ENCODE results near the gene HSF5.
"Not testable (repeated sequence)": the region's sequence is repeated elsewhere in the genome, so short reads cannot be mapped to it uniquely, and the experiment has no call there.

HSF5 gene

GRCh38 chr17:58484600-58484999, 3.6 kb downstream of the HSF5 start:
- TF ChIP-seq POLR2A (IDR thresholded peaks at IDR 0.05; ENCODE audit: extremely low read depth, insufficient read length) (no peak), MAX (IDR thresholded peaks at IDR 0.05; ENCODE audit: low read depth, low read length) (no peak), MYC (IDR thresholded peaks at IDR 0.05; ENCODE audit: low read depth, low read length) (no peak), CTCF (IDR thresholded peaks at IDR 0.05; ENCODE audit: low read depth, low read length) (no peak)
- no peak for DNase-seq (ENCODE audit: low read depth)
- no peak overlapping the region for H3K4me3 ChIP-seq (ENCODE audit: low read depth, low read length)

- H3K4me3 ChIP-seq (ENCODE audit: low read depth, low read length); DNase-seq (ENCODE audit: low read depth): not testable (repeated sequence)
Measured at GRCh38 chr17:58481798-58482197, 6.4 kb downstream of the HSF5 start.

GRCh38 chr17:58480090-58480489, 8.1 kb downstream of the HSF5 start:
- H3K4me3 ChIP-seq (ENCODE audit: low read depth, low read length), result no peak overlapping the region
- TF ChIP-seq POLR2A (IDR thresholded peaks at IDR 0.05; ENCODE audit: extremely low read depth, insufficient read length) (no peak), MAX (IDR thresholded peaks at IDR 0.05; ENCODE audit: low read depth, low read length) (no peak), MYC (IDR thresholded peaks at IDR 0.05; ENCODE audit: low read depth, low read length) (no peak), CTCF (IDR thresholded peaks at IDR 0.05; ENCODE audit: low read depth, low read length) (no peak)
- peak; percentile 8 for DNase-seq (ENCODE audit: low read depth)

- no peak for DNase-seq (ENCODE audit: low read depth)
- H3K4me3 ChIP-seq (ENCODE audit: low read depth, low read length), result no peak overlapping the region
- TF ChIP-seq CTCF (IDR thresholded peaks at IDR 0.05; ENCODE audit: low read depth, low read length) (no peak), POLR2A (IDR thresholded peaks at IDR 0.05; ENCODE audit: extremely low read depth, insufficient read length) (no peak), MAX (IDR thresholded peaks at IDR 0.05; ENCODE audit: low read depth, low read length) (no peak), MYC (IDR thresholded peaks at IDR 0.05; ENCODE audit: low read depth, low read length) (no peak)
Measured at GRCh38 chr17:58476812-58477211, 11.4 kb downstream of the HSF5 start.

GRCh38 chr17:58475985-58476384, 12.2 kb downstream of the HSF5 start:
- TF ChIP-seq MYC (IDR thresholded peaks at IDR 0.05; ENCODE audit: low read depth, low read length) (no peak), CTCF (IDR thresholded peaks at IDR 0.05; ENCODE audit: low read depth, low read length) (no peak), POLR2A (IDR thresholded peaks at IDR 0.05; ENCODE audit: extremely low read depth, insufficient read length) (no peak), MAX (IDR thresholded peaks at IDR 0.05; ENCODE audit: low read depth, low read length) (no peak)
- DNase-seq (ENCODE audit: low read depth), result no peak
- no peak overlapping the region for H3K4me3 ChIP-seq (ENCODE audit: low read depth, low read length)

GRCh38 chr17:58470356-58470755, 17.9 kb downstream of the HSF5 start:
- H3K4me3 ChIP-seq (ENCODE audit: low read depth, low read length), result no peak overlapping the region
- DNase-seq (ENCODE audit: low read depth), result no peak
- TF ChIP-seq MYC (IDR thresholded peaks at IDR 0.05; ENCODE audit: low read depth, low read length) (no peak), POLR2A (IDR thresholded peaks at IDR 0.05; ENCODE audit: extremely low read depth, insufficient read length) (no peak), MAX (IDR thresholded peaks at IDR 0.05; ENCODE audit: low read depth, low read length) (no peak), CTCF (IDR thresholded peaks at IDR 0.05; ENCODE audit: low read depth, low read length) (no peak)

Measured in NB4 (cell line).